ENCODE measurements around the gene SQSTM1.

- TF ChIP-seq CTCF (conservative IDR thresholded peaks at IDR 0.05; ENCODE audit: low read depth, low read length) (no peak), EZH2 (IDR thresholded peaks at IDR 0.05; ENCODE audit: borderline replicate concordance, low read depth, low read length, poor library complexity, severe bottlenecking) (no peak)
Measured at GRCh38 chr5:179798144-179798770, 22.4 kb upstream of the SQSTM1 start.

Data from A673 (cell line).